Smooth muscle cell of the coronary artery (primary cell): ENCODE data around the gene LEMD1. TPM values are rescaled to one million over a fixed set of nuclear protein-coding genes. Genes with fewer than 3 reads are reported as not detected.

ENCODE experiments used
- total RNA-seq: library from RNA; depleted of rRNA; stranded (reverse); fragments of >200 nt; gene quantifications from 2 replicates; pipeline ENCODE4 v1.2.3, GENCODE V29; 2014; ENCODE audit warnings: low replicate concordance

The LEMD1 gene
- not detected in 2 replicates for total RNA-seq

GRCh38 chr1:205421798-205422197, at the start of gene LEMD1:
TSS of gene LEMD1 (minus strand) at chr1:205422056. CDS start at chr1:205420536, 1,520 bp downstream.

GRCh38 chr1:205455581-205456382, 33.9 kb upstream of the LEMD1 start, which contains the start of gene BLACAT1:
TSS of gene BLACAT1 (minus strand) at chr1:205456045.

GRCh38 chr1:205356440-205357139, 65.3 kb downstream of the LEMD1 start, which contains the start of gene KLHDC8A:
TSS of gene KLHDC8A (minus strand) at chr1:205356922. CDS start at chr1:205343604, 13,318 bp downstream.

Other genes with a start within 250 kb of the LEMD1 start
- 10.9 and 19.3 TPM in 2 replicates for gene DSTYK, start 210.4 kb downstream of the LEMD1 start, total RNA-seq
- gene TMCC2, start 194.1 kb downstream of the LEMD1 start, total RNA-seq: 1.4 and 2.3 TPM in 2 replicates
- gene NUAK2, start 100.3 kb downstream of the LEMD1 start, total RNA-seq: 0.70 and 6.2 TPM in 2 replicates
- 0.08 TPM in 1 of 2 replicates, not detected in the other for gene KLHDC8A, start 65.1 kb downstream of the LEMD1 start, total RNA-seq
- not detected in 2 replicates for gene BLACAT1, start 34.0 kb upstream of the LEMD1 start, total RNA-seq
- 0.47 and 1.1 TPM in 2 replicates for gene CDK18, start 82.6 kb upstream of the LEMD1 start, total RNA-seq
- 3.5 and 7.4 TPM in 2 replicates for gene ELK4, start 210.0 kb upstream of the LEMD1 start, total RNA-seq